HepG2 (cell line): ENCODE data around the gene RAC3. TPM values are rescaled to one million over a fixed set of nuclear protein-coding genes. Genes with fewer than 3 reads are reported as not detected.

ENCODE experiments used
- ARNTL ChIP-seq: sonication (generic); formaldehyde crosslinking; IDR thresholded peaks from 2 replicates; pipeline ENCODE4 v1.4.0; 2020; ENCODE audit warnings: mild to moderate bottlenecking, missing genetic modification reagents
- ATM ChIP-seq: fragments of 450-650 bp; IDR thresholded peaks from 2 replicates; pipeline ENCODE4 v1.7.1; 2017; ENCODE audit warnings: mild to moderate bottlenecking, borderline replicate concordance
- DNMT1 ChIP-seq: sonication (generic); formaldehyde crosslinking; IDR thresholded peaks from 2 replicates; pipeline ENCODE4 v1.5.1; 2020; ENCODE audit warnings: mild to moderate bottlenecking, missing genetic modification reagents
- GLI4 ChIP-seq: sonication (generic); formaldehyde crosslinking; IDR thresholded peaks from 2 replicates; pipeline ENCODE4 v1.5.1; 2020; ENCODE audit warnings: missing genetic modification reagents, mild to moderate bottlenecking, moderate library complexity, borderline replicate concordance
- MED1 ChIP-seq: sonication (generic); formaldehyde crosslinking; IDR thresholded peaks from 2 replicates; pipeline ENCODE4 v1.4.0; 2020; ENCODE audit warnings: missing genetic modification reagents
- MIER2 ChIP-seq: IDR thresholded peaks from 2 replicates; pipeline ENCODE4 v1.6.1; 2016; ENCODE audit warnings: missing biosample characterization, missing genetic modification reagents
- MIER3 ChIP-seq: IDR thresholded peaks from 2 replicates; pipeline ENCODE4 v1.6.1; 2016; ENCODE audit warnings: missing compliant biosample characterization, borderline replicate concordance
- NR2F2 ChIP-seq: IDR thresholded peaks from 2 replicates; pipeline ENCODE4 v1.6.1; 2012; ENCODE audit warnings: low read depth, inconsistent platforms, borderline replicate concordance
- NR2F6 ChIP-seq, 2 experiments: IDR thresholded peaks; 2 replicates each; pipeline ENCODE4 v1.6.1; 2016; ENCODE audit warnings: antibody characterized with exemption in 1 of 2, mild to moderate bottlenecking in 1 of 2
- PRPF4 ChIP-seq: fragments of 200-400 bp; formaldehyde crosslinking; IDR thresholded peaks from 2 replicates; pipeline ENCODE4 v1.6.1; 2016; ENCODE audit warnings: low read length, low read depth; ENCODE audit not compliant: poor library complexity, severe bottlenecking
- SALL2 ChIP-seq: sonication (generic); formaldehyde crosslinking; IDR thresholded peaks from 2 replicates; pipeline ENCODE4 v1.8.1; 2023; ENCODE audit warnings: mild to moderate bottlenecking, missing genetic modification reagents, inconsistent platforms
- SMARCC2 ChIP-seq: fragments of 450-650 bp; IDR thresholded peaks from 2 replicates; pipeline ENCODE4 v1.6.1; 2017; ENCODE audit warnings: antibody characterized with exemption, mild to moderate bottlenecking
- SP140L ChIP-seq: sonication (generic); formaldehyde crosslinking; IDR thresholded peaks from 2 replicates; pipeline ENCODE4 v1.4.0; 2020; ENCODE audit warnings: missing genetic modification reagents, borderline replicate concordance
- TCF7L2 ChIP-seq: IDR thresholded peaks from 2 replicates; pipeline ENCODE4 v1.6.1; 2011; ENCODE audit warnings: mild to moderate bottlenecking, low read depth, low read length, moderate library complexity
- ZNF121 ChIP-seq: sonication (generic); formaldehyde crosslinking; IDR thresholded peaks from 2 replicates; pipeline ENCODE4 v1.5.0; 2020; ENCODE audit warnings: mild to moderate bottlenecking, missing genetic modification reagents
- ZNF138 ChIP-seq: sonication (generic); formaldehyde crosslinking; IDR thresholded peaks from 2 replicates; pipeline ENCODE4 v1.5.0; 2020; ENCODE audit warnings: mild to moderate bottlenecking, low read depth, missing genetic modification reagents
- ZNF333 ChIP-seq: sonication (generic); formaldehyde crosslinking; IDR thresholded peaks from 2 replicates; pipeline ENCODE4 v1.4.0; 2020; ENCODE audit warnings: mild to moderate bottlenecking, missing genetic modification reagents, borderline replicate concordance
- ZNF839 ChIP-seq: sonication (generic); formaldehyde crosslinking; IDR thresholded peaks from 2 replicates; pipeline ENCODE4 v1.4.0; 2020; ENCODE audit warnings: missing genetic modification reagents, mild to moderate bottlenecking, borderline replicate concordance
- ZNF850 ChIP-seq: sonication (generic); formaldehyde crosslinking; conservative IDR thresholded peaks from 2 replicates; pipeline ENCODE4 v1.9.0; 2021; ENCODE audit warnings: mild to moderate bottlenecking, missing genetic modification reagents
- polyA plus RNA-seq, 8 experiments: library from polyadenylated mRNA; depleted of rRNA in 3 of 8; stranded (reverse) in 7 of 8; unstranded in 1 of 8; fragments of >200 nt; fragmentation: Illumina TruSeq in 4 of 8; extraction: Trizol in 4 of 8; gene quantifications; 2 replicates each; pipeline versions ENCODE4 v1.2.1 to v1.2.3, GENCODE V29; 2011 to 2016; ENCODE audit warnings: low read depth in 4 of 8, missing spikeins in 1 of 8, mixed read lengths in 1 of 8; ENCODE audit not compliant: insufficient read depth in 1 of 8
- total RNA-seq, 5 experiments: library from RNA; depleted of rRNA; stranded (reverse); fragments of >200 nt; fragmentation: Illumina TruSeq; extraction: Trizol; gene quantifications; 2 replicates each; pipeline ENCODE4 v1.2.3, GENCODE V29; 2016; ENCODE audit warnings: low read depth in 1 of 5
- TF ChIP-seq, protein P1 (sequence below): sonication (generic); formaldehyde crosslinking; IDR thresholded peaks from 2 replicates; pipeline ENCODE4 v1.5.1; 2020; ENCODE audit warnings: mild to moderate bottlenecking, missing genetic modification reagents, borderline replicate concordance
- TF ChIP-seq, protein P2 (sequence below): conservative IDR thresholded peaks from 2 replicates; pipeline ENCODE4 v1.6.1; 2018; ENCODE audit warnings: missing genetic modification reagents
- TF ChIP-seq, protein P3 (sequence below): sonication (generic); formaldehyde crosslinking; IDR thresholded peaks from 2 replicates; pipeline ENCODE4 v1.8.1; 2023; ENCODE audit warnings: missing genetic modification reagents, mild to moderate bottlenecking, borderline replicate concordance
- TF ChIP-seq, protein P4 (sequence below): sonication (generic); formaldehyde crosslinking; IDR thresholded peaks from 2 replicates; pipeline ENCODE4 v1.4.0; 2020; ENCODE audit warnings: mild to moderate bottlenecking, low read depth, missing genetic modification reagents

RAC3 gene
- total and polyA plus RNA-seq, 2 of the 13 experiments (the other 11 are each of a cell fraction or from before 2014, with no cell fraction given), result 10.5 to 21.3 TPM

- TF ChIP-seq, protein P1, sequence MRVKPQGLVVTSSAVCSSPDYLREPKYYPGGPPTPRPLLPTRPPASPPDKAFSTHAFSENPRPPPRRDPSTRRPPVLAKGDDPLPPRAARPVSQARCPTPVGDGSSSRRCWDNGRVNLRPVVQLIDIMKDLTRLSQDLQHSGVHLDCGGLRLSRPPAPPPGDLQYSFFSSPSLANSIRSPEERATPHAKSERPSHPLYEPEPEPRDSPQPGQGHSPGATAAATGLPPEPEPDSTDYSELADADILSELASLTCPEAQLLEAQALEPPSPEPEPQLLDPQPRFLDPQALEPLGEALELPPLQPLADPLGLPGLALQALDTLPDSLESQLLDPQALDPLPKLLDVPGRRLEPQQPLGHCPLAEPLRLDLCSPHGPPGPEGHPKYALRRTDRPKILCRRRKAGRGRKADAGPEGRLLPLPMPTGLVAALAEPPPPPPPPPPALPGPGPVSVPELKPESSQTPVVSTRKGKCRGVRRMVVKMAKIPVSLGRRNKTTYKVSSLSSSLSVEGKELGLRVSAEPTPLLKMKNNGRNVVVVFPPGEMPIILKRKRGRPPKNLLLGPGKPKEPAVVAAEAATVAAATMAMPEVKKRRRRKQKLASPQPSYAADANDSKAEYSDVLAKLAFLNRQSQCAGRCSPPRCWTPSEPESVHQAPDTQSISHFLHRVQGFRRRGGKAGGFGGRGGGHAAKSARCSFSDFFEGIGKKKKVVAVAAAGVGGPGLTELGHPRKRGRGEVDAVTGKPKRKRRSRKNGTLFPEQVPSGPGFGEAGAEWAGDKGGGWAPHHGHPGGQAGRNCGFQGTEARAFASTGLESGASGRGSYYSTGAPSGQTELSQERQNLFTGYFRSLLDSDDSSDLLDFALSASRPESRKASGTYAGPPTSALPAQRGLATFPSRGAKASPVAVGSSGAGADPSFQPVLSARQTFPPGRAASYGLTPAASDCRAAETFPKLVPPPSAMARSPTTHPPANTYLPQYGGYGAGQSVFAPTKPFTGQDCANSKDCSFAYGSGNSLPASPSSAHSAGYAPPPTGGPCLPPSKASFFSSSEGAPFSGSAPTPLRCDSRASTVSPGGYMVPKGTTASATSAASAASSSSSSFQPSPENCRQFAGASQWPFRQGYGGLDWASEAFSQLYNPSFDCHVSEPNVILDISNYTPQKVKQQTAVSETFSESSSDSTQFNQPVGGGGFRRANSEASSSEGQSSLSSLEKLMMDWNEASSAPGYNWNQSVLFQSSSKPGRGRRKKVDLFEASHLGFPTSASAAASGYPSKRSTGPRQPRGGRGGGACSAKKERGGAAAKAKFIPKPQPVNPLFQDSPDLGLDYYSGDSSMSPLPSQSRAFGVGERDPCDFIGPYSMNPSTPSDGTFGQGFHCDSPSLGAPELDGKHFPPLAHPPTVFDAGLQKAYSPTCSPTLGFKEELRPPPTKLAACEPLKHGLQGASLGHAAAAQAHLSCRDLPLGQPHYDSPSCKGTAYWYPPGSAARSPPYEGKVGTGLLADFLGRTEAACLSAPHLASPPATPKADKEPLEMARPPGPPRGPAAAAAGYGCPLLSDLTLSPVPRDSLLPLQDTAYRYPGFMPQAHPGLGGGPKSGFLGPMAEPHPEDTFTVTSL (CRISPR knock-in tag), result no peak; the same call in 1 of the 2 replicates
- no peak for TF ChIP-seq ZNF850 (CRISPR knock-in tag)
- TF ChIP-seq NR2F2, result no peak
- TF ChIP-seq, protein P2, sequence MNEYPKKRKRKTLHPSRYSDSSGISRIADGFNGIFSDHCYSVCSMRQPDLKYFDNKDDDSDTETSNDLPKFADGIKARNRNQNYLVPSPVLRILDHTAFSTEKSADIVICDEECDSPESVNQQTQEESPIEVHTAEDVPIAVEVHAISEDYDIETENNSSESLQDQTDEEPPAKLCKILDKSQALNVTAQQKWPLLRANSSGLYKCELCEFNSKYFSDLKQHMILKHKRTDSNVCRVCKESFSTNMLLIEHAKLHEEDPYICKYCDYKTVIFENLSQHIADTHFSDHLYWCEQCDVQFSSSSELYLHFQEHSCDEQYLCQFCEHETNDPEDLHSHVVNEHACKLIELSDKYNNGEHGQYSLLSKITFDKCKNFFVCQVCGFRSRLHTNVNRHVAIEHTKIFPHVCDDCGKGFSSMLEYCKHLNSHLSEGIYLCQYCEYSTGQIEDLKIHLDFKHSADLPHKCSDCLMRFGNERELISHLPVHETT (CRISPR knock-in tag), result 0 out of 2 replicates have a peak, but pooled peaks have one; percentile 1
- no peak for TF ChIP-seq MIER2
- TF ChIP-seq SP140L (CRISPR knock-in tag), result no peak
- TF ChIP-seq DNMT1 (CRISPR knock-in tag), result no peak
- TF ChIP-seq ZNF138 (CRISPR knock-in tag), result no peak; the same call in 1 of the 2 replicates
- TF ChIP-seq MIER3, result peak; percentile 28; the same call in 1 of the 2 replicates
- TF ChIP-seq NR2F6 (IDR thresholded peaks at IDR 0.05), result no peak
- TF ChIP-seq NR2F6 (CRISPR knock-in tag; IDR thresholded peaks at IDR 0.05), result peak; percentile 52; the same call in 1 of the 2 replicates
- TF ChIP-seq ZNF121 (CRISPR knock-in tag), result peak; percentile 39
- TF ChIP-seq ZNF839 (CRISPR knock-in tag), result no peak
- no peak for TF ChIP-seq PRPF4
- TF ChIP-seq TCF7L2, result no peak
- no peak for TF ChIP-seq ATM
- 0 out of 2 replicates have a peak, but pooled peaks have one; percentile 44 for TF ChIP-seq GLI4 (CRISPR knock-in tag)
- no peak for TF ChIP-seq ZNF333 (CRISPR knock-in tag)
- no peak for TF ChIP-seq ARNTL (CRISPR knock-in tag)
- TF ChIP-seq MED1 (CRISPR knock-in tag), result peak; percentile 85
- TF ChIP-seq SALL2, result peak; percentile 31; the same call in 1 of the 2 replicates
- TF ChIP-seq, protein P3, sequence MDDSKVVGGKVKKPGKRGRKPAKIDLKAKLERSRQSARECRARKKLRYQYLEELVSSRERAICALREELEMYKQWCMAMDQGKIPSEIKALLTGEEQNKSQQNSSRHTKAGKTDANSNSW, result no peak
- TF ChIP-seq SMARCC2, result no peak
- TF ChIP-seq, protein P4, sequence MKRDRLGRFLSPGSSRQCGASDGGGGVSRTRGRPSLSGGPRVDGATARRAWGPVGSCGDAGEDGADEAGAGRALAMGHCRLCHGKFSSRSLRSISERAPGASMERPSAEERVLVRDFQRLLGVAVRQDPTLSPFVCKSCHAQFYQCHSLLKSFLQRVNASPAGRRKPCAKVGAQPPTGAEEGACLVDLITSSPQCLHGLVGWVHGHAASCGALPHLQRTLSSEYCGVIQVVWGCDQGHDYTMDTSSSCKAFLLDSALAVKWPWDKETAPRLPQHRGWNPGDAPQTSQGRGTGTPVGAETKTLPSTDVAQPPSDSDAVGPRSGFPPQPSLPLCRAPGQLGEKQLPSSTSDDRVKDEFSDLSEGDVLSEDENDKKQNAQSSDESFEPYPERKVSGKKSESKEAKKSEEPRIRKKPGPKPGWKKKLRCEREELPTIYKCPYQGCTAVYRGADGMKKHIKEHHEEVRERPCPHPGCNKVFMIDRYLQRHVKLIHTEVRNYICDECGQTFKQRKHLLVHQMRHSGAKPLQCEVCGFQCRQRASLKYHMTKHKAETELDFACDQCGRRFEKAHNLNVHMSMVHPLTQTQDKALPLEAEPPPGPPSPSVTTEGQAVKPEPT (CRISPR knock-in tag), result no peak
These were observed 31.9 kb upstream of the RAC3 start (continued) for GRCh38 chr17:81999587-81999975.
